Endothelial cell of umbilical vein (primary cell): ENCODE data around the gene RAMACL. TPM values are rescaled to one million over a fixed set of nuclear protein-coding genes. Genes with fewer than 3 reads are reported as not detected.

Experiments
- BruUV-seq: library from RNA; stranded (reverse); fragments of 400-500 nt; replicated peaks from 2 replicates; lab custom pipeline; 2021; lab: Mats Ljungman, UMichigan
- CTCF ChIA-PET: fragments of 300-600, 350-600 bp; sonication (Branson Sonifier 250); formaldehyde crosslinking; loops from one replicate; lab custom pipeline; 2021; ENCODE audit warnings: antibody characterized with exemption, inconsistent platforms; lab: Charles Lee
- POLR2A ChIA-PET: fragments of 300-600, 350-600 bp; sonication (Branson Sonifier 250); formaldehyde crosslinking; loops from one replicate; lab custom pipeline; 2021; ENCODE audit warnings: antibody characterized with exemption, inconsistent platforms; lab: Charles Lee
- DNase-seq: peaks from one replicate; pipeline ENCODE4 v3.0.0-alpha.2; 2011; ENCODE audit warnings: low read depth, low spot score
- FAIRE-seq: peaks from 2 replicates; lab custom pipeline; 2011; peaks lifted over from hg19 to GRCh38; lab: Jason Lieb, UNC
- H2AFZ ChIP-seq: 2 replicates; pipeline ENCODE4 v1.6.0; 2012; ENCODE audit warnings: low read depth, low read length, control low read depth, inconsistent platforms
- H3K27ac ChIP-seq: 2 replicates; pipeline ENCODE4 v1.5.1; 2011; ENCODE audit warnings: low read depth, mild to moderate bottlenecking, control low read depth, low read length, moderate library complexity; ENCODE audit not compliant: insufficient read depth
- H3K27me3 ChIP-seq, 2 experiments: 2 replicates each; pipeline versions ENCODE4 v1.6.0 to v1.6.1; 2011; ENCODE audit warnings: low read length in 2 of 2, mixed read lengths in 1 of 2; ENCODE audit not compliant: control insufficient read depth in 2 of 2, insufficient read depth in 2 of 2
- H3K36me3 ChIP-seq, 2 experiments: 2 replicates in 1 of 2; 3 replicates in 1 of 2; pipeline ENCODE4 v1.5.1; 2011; ENCODE audit warnings: low read length in 2 of 2, mild to moderate bottlenecking in 1 of 2, moderate library complexity in 1 of 2; ENCODE audit not compliant: control insufficient read depth in 2 of 2, insufficient read depth in 2 of 2; ENCODE audit errors: extremely low read depth in 1 of 2
- H3K4me1 ChIP-seq: 3 replicates; pipeline ENCODE4 v1.5.1; 2011; ENCODE audit warnings: mild to moderate bottlenecking, low read length; ENCODE audit not compliant: control insufficient read depth, insufficient read depth; ENCODE audit errors: extremely low read depth
- H3K4me2 ChIP-seq: 2 replicates; pipeline ENCODE4 v1.6.1; 2011; ENCODE audit warnings: low read length, control low read depth, mixed read lengths; ENCODE audit not compliant: insufficient read depth
- H3K4me3 ChIP-seq, 3 experiments: fragments of 200-600 bp in 1 of 3; sonication (generic), shearing (Covaris generic) in 1 of 3; replicated peaks in 1 of 3; 2 replicates each; pipeline ENCODE4 v1.5.1; 2011 to 2016; ENCODE audit warnings: control low read depth in 3 of 3, low read length in 3 of 3, mild to moderate bottlenecking in 2 of 3, inconsistent platforms in 1 of 3, low read depth in 1 of 3, moderate library complexity in 1 of 3; ENCODE audit not compliant: insufficient read depth in 1 of 3
- H3K79me2 ChIP-seq: 2 replicates; pipeline ENCODE4 v1.6.0; 2012; ENCODE audit warnings: low read length, inconsistent platforms; ENCODE audit not compliant: control insufficient read depth, insufficient read depth
- H3K9ac ChIP-seq: replicated peaks from 2 replicates; pipeline ENCODE3; 2011; ENCODE audit warnings: low read length, control low read depth; ENCODE audit not compliant: insufficient read depth; ENCODE audit errors: extremely low read depth
- H3K9me1 ChIP-seq: replicated peaks from 3 replicates; pipeline ENCODE4 v1.6.0; 2011; ENCODE audit warnings: mild to moderate bottlenecking, low read length; ENCODE audit not compliant: control insufficient read depth, insufficient read depth; ENCODE audit errors: extremely low read depth
- H3K9me3 ChIP-seq: replicated peaks from 2 replicates; pipeline ENCODE4 v1.5.1; 2012; ENCODE audit warnings: low read length, inconsistent platforms; ENCODE audit not compliant: control insufficient read depth, insufficient read depth
- H4K20me1 ChIP-seq: replicated peaks from 2 replicates; pipeline ENCODE3; 2011; ENCODE audit warnings: mild to moderate bottlenecking, low read length; ENCODE audit not compliant: control insufficient read depth, insufficient read depth; ENCODE audit errors: extremely low read depth
- CTCF ChIP-seq, 2 donors: IDR thresholded peaks; 1 replicate in 1 of 2; 2 replicates in 1 of 2; pipeline ENCODE4 v1.5.1; 2011; ENCODE audit warnings: low read length in 2 of 2, mild to moderate bottlenecking in 2 of 2, moderate library complexity in 2 of 2, control low read depth in 1 of 2, inconsistent platforms in 1 of 2, low read depth in 1 of 2; ENCODE audit not compliant: insufficient read depth in 1 of 2; ENCODE audit errors: extremely low read depth in 1 of 2
- EZH2 ChIP-seq: IDR thresholded peaks from 2 replicates; pipeline ENCODE4 v1.6.1; 2012; ENCODE audit warnings: borderline replicate concordance, low read depth, mild to moderate bottlenecking, moderate library complexity, low read length, inconsistent platforms; ENCODE audit not compliant: severe bottlenecking
- FOS ChIP-seq: IDR thresholded peaks from 2 replicates; pipeline ENCODE4 v1.6.1; 2011; ENCODE audit warnings: mild to moderate bottlenecking, low read length, moderate library complexity, borderline replicate concordance; ENCODE audit not compliant: insufficient read depth
- GATA2 ChIP-seq: IDR thresholded peaks from 2 replicates; pipeline ENCODE4 v1.7.0; 2011; ENCODE audit warnings: low read depth, mild to moderate bottlenecking, moderate library complexity, mixed read lengths, low read length; ENCODE audit not compliant: insufficient read length, insufficient read depth
- JUN ChIP-seq: IDR thresholded peaks from 2 replicates; pipeline ENCODE4 v1.6.1; 2011; ENCODE audit warnings: borderline replicate concordance, low read depth; ENCODE audit not compliant: insufficient read length, insufficient read depth
- MYC ChIP-seq: IDR thresholded peaks from one replicate; pipeline ENCODE4 v1.6.1; 2011; ENCODE audit warnings: mild to moderate bottlenecking, low read depth, low read length
- POLR2A ChIP-seq: IDR thresholded peaks from 2 replicates; pipeline ENCODE4 v1.6.1; 2012; ENCODE audit warnings: low read depth, mild to moderate bottlenecking, control low read depth, low read length
- POLR2AphosphoS5 ChIP-seq: IDR thresholded peaks from 2 replicates; pipeline ENCODE4 v1.6.1; 2012; ENCODE audit warnings: low read depth, mild to moderate bottlenecking, control low read depth, low read length, moderate library complexity; ENCODE audit not compliant: insufficient read depth
- dilution Hi-C: fragments of 300-500 bp; cut with MboI; formaldehyde crosslinking; loops from one replicate; pipeline ENCODE4 v1.15.0; 2019; ENCODE audit warnings: low sequenced_read_pairs; ENCODE audit not compliant: extremely low pct_ligation_motif_present
- intact Hi-C: fragments of 100-400 bp; cut with micrococcal nuclease; formaldehyde crosslinking; loops from one replicate; pipeline ENCODE4 v1.10.0; 2022
- polyA plus RNA-seq, 4 experiments: library from polyadenylated mRNA; depleted of rRNA in 3 of 4; stranded (reverse) in 3 of 4; unstranded in 1 of 4; fragments of >200 nt; gene quantifications; 2 replicates each; pipeline versions ENCODE4 v1.2.1 to v1.2.3, GENCODE V29; 2011 to 2012; ENCODE audit warnings: missing spikeins in 1 of 4
- total RNA-seq: library from RNA; stranded (reverse); gene quantifications from 2 replicates; pipeline ENCODE4 v1.2.3, GENCODE V29; 2021
- TF ChIP-seq, protein P1 (sequence below): IDR thresholded peaks from 2 replicates; pipeline ENCODE4 v1.6.1; 2011; ENCODE audit not compliant: insufficient read depth, insufficient read length

RAMACL gene
- total and polyA plus RNA-seq, 2 donors (not counting 3 experiments of a cell fraction or from before 2014, with no cell fraction given): 0.17 to 5.3 TPM

- CTCF ChIA-PET: no interaction called here
These were observed 23.6 kb upstream of the RAMACL start for GRCh38 chr6:166610069-166610468.

More at GRCh38 chr6:166610069-166610468, 23.6 kb upstream of the RAMACL start:
- H3K27ac ChIP-seq: no peak overlapping the region
- no peak overlapping the region for H3K4me2 ChIP-seq
- H3K9ac ChIP-seq: no peak overlapping the region
- no peaks in the 10 kb centered on the region for H4K20me1 ChIP-seq
- FAIRE-seq (no peak), DNase-seq (no peak)
- no TSS peak for BruUV-seq
- no peaks in the 10 kb centered on the region for H3K27me3 ChIP-seq
- no peaks in the 10 kb centered on the region for H3K9me3 ChIP-seq
- TF ChIP-seq POLR2AphosphoS5: no peak
- no peak for TF ChIP-seq EZH2
- TF ChIP-seq POLR2A: no peak
- no peak for TF ChIP-seq FOS
- no peak for TF ChIP-seq MYC
- TF ChIP-seq, protein P1, sequence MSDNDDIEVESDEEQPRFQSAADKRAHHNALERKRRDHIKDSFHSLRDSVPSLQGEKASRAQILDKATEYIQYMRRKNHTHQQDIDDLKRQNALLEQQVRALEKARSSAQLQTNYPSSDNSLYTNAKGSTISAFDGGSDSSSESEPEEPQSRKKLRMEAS: no peak
- no peak for TF ChIP-seq JUN
- no peak for TF ChIP-seq CTCF (IDR thresholded peaks at IDR 0.05; ENCODE audit: extremely low read depth in 1 of 2, insufficient read depth in 1 of 2, low read depth in 1 of 2, low read length in 2 of 2)
- no peak for TF ChIP-seq GATA2
- dilution Hi-C loops: no loop called here
- H3K9me1 ChIP-seq: no peaks in the 10 kb centered on the region
- no peak overlapping the region for H3K4me3 ChIP-seq
- peaks cover 21% of the 10 kb centered on the region for H3K4me1 ChIP-seq
- peaks cover 0 to 1% of the 10 kb centered on the region in 2 experiments for H3K36me3 ChIP-seq
- H2AFZ ChIP-seq: no peak overlapping the region
- peaks cover 16% of the 10 kb centered on the region for H3K79me2 ChIP-seq
- POLR2A ChIA-PET: no interaction called here
- intact Hi-C loops: no loop called here
